Measurements from ENCODE around the gene NXF3. TPM values are rescaled to one million over a fixed set of nuclear protein-coding genes. Genes with fewer than 3 reads are reported as not detected.
"Not testable (repeated sequence)": the region's sequence is repeated elsewhere in the genome, so short reads cannot be mapped to it uniquely, and the experiment has no call there.

The NXF3 gene
- total RNA-seq, 2 donors from 2014 or later, result 257 TPM; not detected in 1

DNA sequence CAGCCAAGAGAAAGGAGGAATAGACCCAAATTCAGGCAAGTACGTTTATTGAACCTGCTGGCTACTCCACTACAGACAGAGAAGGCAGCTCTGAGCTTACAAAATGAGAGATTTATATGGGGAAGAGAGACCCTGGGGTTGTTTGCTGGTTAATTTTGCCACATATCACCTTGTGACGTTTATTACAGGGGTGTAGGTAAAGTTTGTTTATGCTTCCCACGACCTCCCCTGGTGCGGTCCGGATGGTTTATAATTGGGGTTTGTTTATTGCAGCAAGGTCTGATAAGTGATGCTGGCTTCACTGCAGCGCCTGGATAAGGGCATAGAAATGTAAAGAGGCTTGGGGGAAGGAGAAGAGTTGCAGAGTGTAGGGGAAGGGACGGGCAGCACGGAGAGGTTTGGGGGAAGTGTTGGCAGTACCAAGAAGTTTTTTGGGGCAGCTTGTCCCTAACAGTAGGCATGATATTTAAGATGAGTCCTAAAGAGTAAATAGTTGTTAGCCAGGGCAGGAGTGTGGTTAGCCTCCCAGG, 41.6 kb downstream of the NXF3 start:
- Histone ChIP-seq H3K9me3 (no peaks in the 10 kb centered on the region), H3K4me1 (replicated peaks) (no peaks in the 10 kb centered on the region), H3K4me3 (no peak overlapping the region), H3K27ac (no peak overlapping the region), H3K36me3 (no peaks in the 10 kb centered on the region), H3K27me3 (replicated peaks; ENCODE audit: insufficient read depth) (no peaks in the 10 kb centered on the region)
- 23% methylated on average over 8 of the region's 8 CpGs for WGBS
- no peak for DNase-seq (ENCODE audit: low spot score)
- intact Hi-C loops (cut with DNase I), result no loop called here
- TF ChIP-seq, protein P1, sequence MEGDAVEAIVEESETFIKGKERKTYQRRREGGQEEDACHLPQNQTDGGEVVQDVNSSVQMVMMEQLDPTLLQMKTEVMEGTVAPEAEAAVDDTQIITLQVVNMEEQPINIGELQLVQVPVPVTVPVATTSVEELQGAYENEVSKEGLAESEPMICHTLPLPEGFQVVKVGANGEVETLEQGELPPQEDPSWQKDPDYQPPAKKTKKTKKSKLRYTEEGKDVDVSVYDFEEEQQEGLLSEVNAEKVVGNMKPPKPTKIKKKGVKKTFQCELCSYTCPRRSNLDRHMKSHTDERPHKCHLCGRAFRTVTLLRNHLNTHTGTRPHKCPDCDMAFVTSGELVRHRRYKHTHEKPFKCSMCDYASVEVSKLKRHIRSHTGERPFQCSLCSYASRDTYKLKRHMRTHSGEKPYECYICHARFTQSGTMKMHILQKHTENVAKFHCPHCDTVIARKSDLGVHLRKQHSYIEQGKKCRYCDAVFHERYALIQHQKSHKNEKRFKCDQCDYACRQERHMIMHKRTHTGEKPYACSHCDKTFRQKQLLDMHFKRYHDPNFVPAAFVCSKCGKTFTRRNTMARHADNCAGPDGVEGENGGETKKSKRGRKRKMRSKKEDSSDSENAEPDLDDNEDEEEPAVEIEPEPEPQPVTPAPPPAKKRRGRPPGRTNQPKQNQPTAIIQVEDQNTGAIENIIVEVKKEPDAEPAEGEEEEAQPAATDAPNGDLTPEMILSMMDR (IDR thresholded peaks at IDR 0.05), result no peak
- TF ChIP-seq POLR2A (IDR thresholded peaks at IDR 0.05) (no peak), POLR2AphosphoS5 (IDR thresholded peaks at IDR 0.05) (no peak)

DNA sequence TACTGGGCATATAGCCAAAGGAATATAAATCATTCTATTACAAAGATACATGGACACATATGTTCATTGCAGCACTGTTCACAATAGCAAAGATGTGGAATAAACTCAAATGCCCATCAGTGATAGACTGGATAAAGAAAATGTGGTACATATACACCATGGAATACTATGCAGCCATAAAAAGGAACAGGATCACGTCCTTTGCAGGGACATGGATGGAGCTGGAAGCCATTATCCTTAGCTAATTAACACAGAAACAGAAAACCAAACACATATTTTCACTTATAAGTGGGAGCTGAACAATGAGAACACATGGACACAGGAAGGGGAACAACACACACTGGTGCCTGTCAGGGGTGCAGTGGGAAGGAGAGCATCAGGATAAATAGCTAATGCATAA, 59.6 kb downstream of the NXF3 start:
- intact Hi-C loops (cut with DNase I); H3K4me3 ChIP-seq; H3K4me1 ChIP-seq (replicated peaks); H3K9me3 ChIP-seq; H3K27me3 ChIP-seq (replicated peaks; ENCODE audit: insufficient read depth); H3K27ac ChIP-seq; H3K36me3 ChIP-seq; DNase-seq (ENCODE audit: low spot score): not testable (repeated sequence)
- WGBS, result 89% methylated on average over 1 of the region's 1 CpG

Other genes starting within 250 kb of the NXF3 start
- 1 to 10 TPM in 1 of 2 donors, under 1 TPM in 1; 0.59 to 4.7 TPM for gene RAB40AL, start 155.9 kb downstream of the NXF3 start, total RNA-seq
- gene BEX1, start 29.0 kb downstream of the NXF3 start, total RNA-seq, result 100 to 1,000 TPM in 1 of 2 donors, 10 to 100 TPM in 1; 19.8 to 295 TPM
- gene BEX4, start 122.0 kb upstream of the NXF3 start, total RNA-seq, result 100 to 1,000 TPM in 1 of 2 donors, 10 to 100 TPM in 1; 60.6 to 116 TPM
- 10 to 100 TPM; 59.4 to 90.0 TPM for gene TCEAL8, start 162.0 kb upstream of the NXF3 start, total RNA-seq
- gene TCEAL5, start 183.6 kb upstream of the NXF3 start, total RNA-seq, result 10 to 100 TPM in 1 of 2 donors, not detected in 1; 48.4 TPM
- 10 to 100 TPM; 41.2 to 79.0 TPM for gene BEX2, start 217.8 kb upstream of the NXF3 start, total RNA-seq
- gene TCEAL7, start 237.1 kb upstream of the NXF3 start, total RNA-seq, result 1 to 10 TPM; 1.4 to 6.2 TPM

Data from prostate gland (tissue), 2 donors.